Thyroid gland (tissue), 4 donors: ENCODE data around the gene ZFHX2.

Experiments
- CTCF ChIP-seq, 6 experiments: fragments of 200-600 bp in 3 of 6; fragments of 450-650 bp in 3 of 6; sonication (generic) in 3 of 6; IDR thresholded peaks; one replicate each; pipeline ENCODE4 v1.5.1; 2016 to 2019; ENCODE audit warnings: antibody characterized with exemption in 6 of 6, mild to moderate bottlenecking in 2 of 6, inconsistent platforms in 1 of 6, moderate library complexity in 1 of 6
- POLR2A ChIP-seq, 2 donors: fragments of 450-650 bp; IDR thresholded peaks; one replicate each; pipeline ENCODE4 v1.6.1; 2017; ENCODE audit warnings: antibody characterized with exemption in 2 of 2, mild to moderate bottlenecking in 2 of 2, moderate library complexity in 1 of 2

GRCh38 chr14:23551266-23552028 is at the start of gene ZFHX2:
- TF ChIP-seq CTCF (IDR thresholded peaks at IDR 0.05) = no peak
- TF ChIP-seq POLR2A (IDR thresholded peaks at IDR 0.05) = peak in 1 of 2 donors; percentile 49
